Psoas muscle (tissue), 8 donors: Measurements from ENCODE around the gene KPNA5. TPM values are rescaled to one million over a fixed set of nuclear protein-coding genes. Genes with fewer than 3 reads are reported as not detected.

Experiments used
- ATAC-seq, 4 donors: fragments of 200-7000 bp; cut with Tn5 transposase; one replicate each; pipeline ENCODE4 v1.9.1; 2020; ENCODE audit warnings: moderate library complexity in 3 of 4, mild to moderate bottlenecking in 2 of 4
- DNase-seq, 2 donors: peaks; one replicate each; pipeline ENCODE4 v3.0.0-alpha.2; 2020
- H3K27ac ChIP-seq: fragments of 200-600 bp; one replicate; pipeline ENCODE4 v1.8.0; 2022
- H3K27me3 ChIP-seq, 3 donors: fragments of 200-600 bp in 1 of 3; one replicate each; pipeline versions ENCODE4 v1.6.1 to v1.8.0; 2013 to 2022; ENCODE audit warnings: low read length in 2 of 3, mild to moderate bottlenecking in 2 of 3, moderate library complexity in 1 of 3; ENCODE audit not compliant: insufficient read depth in 3 of 3
- H3K36me3 ChIP-seq, 2 donors: fragments of 200-600 bp in 1 of 2; one replicate each; pipeline versions ENCODE4 v1.6.1 to v1.8.0; 2013 to 2022; ENCODE audit warnings: low read depth in 1 of 2, mild to moderate bottlenecking in 1 of 2, moderate library complexity in 1 of 2; ENCODE audit not compliant: insufficient read depth in 1 of 2
- H3K4me1 ChIP-seq: fragments of 200-600 bp; one replicate; pipeline ENCODE4 v1.8.0; 2022
- H3K4me3 ChIP-seq: fragments of 200-600 bp; one replicate; pipeline ENCODE4 v1.8.0; 2022; ENCODE audit warnings: mild to moderate bottlenecking
- H3K9me3 ChIP-seq: fragments of 200-600 bp; one replicate; pipeline ENCODE4 v1.8.0; 2022
- CTCF ChIP-seq: fragments of 200-600 bp; IDR thresholded peaks from one replicate; pipeline ENCODE4 v1.8.0; 2022; ENCODE audit warnings: antibody characterized with exemption
- WGBS, 3 donors: extraction: QIAGEN DNeasy Blood & Tissue Kit; methylation state at CpG; one replicate each; pipeline versions ENCODE4 v1.1.6 to v1.1.7; 2013; 5-methylcytosine and 5-hydroxymethylcytosine counted together
- intact Hi-C, 2 donors: fragments of 100-400 bp; cut with DNase I; formaldehyde crosslinking; loops; one replicate each; pipeline versions ENCODE4 v1.11.0 to v1.14.2; 2022
- long read RNA-seq, 2 donors: library from polyadenylated mRNA; unstranded; transcript quantifications; one replicate each; pipeline ENCODE4 v2.0.0, GENCODE V29; 2021
- polyA plus RNA-seq, 3 donors: library from polyadenylated mRNA; stranded (reverse); fragments of 200-250 nt; gene quantifications; one replicate each; pipeline ENCODE4 v1.2.3, GENCODE V29; 2013
- total RNA-seq, 4 donors: library from RNA; stranded (reverse); fragmentation: NEBNext Ultra II Directional in 2 of 4; extraction: Animal tissue kit (Norgen Biotek cat#: 25700) in 2 of 4; gene quantifications; one replicate each; pipeline versions ENCODE4 v1.2.1 to v1.2.4, GENCODE V29; 2021 to 2023
- donor health status: healthy with polysubstance abuse.
- donor health status: DM: no; HTN: no; CAD: no; lungs with moderate emphysema.
- donor health status: Bipolar disorder and iron deficiency.
- donor health status: healthy.
- donor health status: DM: yes; HTN: yes; CAD: no.
- donor health status: DM: no; HTN: no; CAD: no.
- donor health status: DM: no; HTN: no; CAD: no.
- donor health status: DM: yes; HTN: yes; CAD: no.

KPNA5 gene
- total RNA-seq (10 to 100 TPM; 10.2 to 20.7 (median 13.8) TPM), polyA plus RNA-seq (10 to 100 TPM in 1 of 3 donors, 1 to 10 TPM in 2; 2.7 to 12.7 (median 6.3) TPM)
- long read RNA-seq, donor 1, full-length matches to known transcripts: 15 of 16 reads
- long read RNA-seq, donor 1, partial matches to known transcripts: 0 of 16 reads
- long read RNA-seq, donor 1, other reads (novel, unspliced or antisense): 1 of 16 reads
- long read RNA-seq, donor 2, full-length matches to known transcripts: 16 of 20 reads
- long read RNA-seq, donor 2, partial matches to known transcripts: 1 of 20 reads
- long read RNA-seq, donor 2, other reads (novel, unspliced or antisense): 3 of 20 reads

- no peaks in the 10 kb centered on the region for H3K36me3 ChIP-seq
- H3K27ac ChIP-seq: peak within 1 kb of the TSS; percentile 96
- intact Hi-C loops: no loop called here
- peak within 1 kb of the TSS; percentile 94 for H3K4me3 ChIP-seq
- DNase-seq (peak; percentile 90 to 94), ATAC-seq (peak; percentile 97)
- 0 to 1% (median 1%) methylated on average over 56 to 69 of the region's 69 CpGs for WGBS, 3 donors
- H3K9me3 ChIP-seq: no peaks in the 10 kb centered on the region
- no peak for TF ChIP-seq CTCF
- H3K27me3 ChIP-seq: no peaks in the 10 kb centered on the region
- peaks cover 12% of the 10 kb centered on the region for H3K4me1 ChIP-seq
Measured at GRCh38 chr6:116680880-116681672, at the start of gene KPNA5. KPNA5 (plus strand) TSS chr6:116681211; CDS start chr6:116681335, 124 bp downstream.

- no peak overlapping the region for H3K27ac ChIP-seq
- no peaks in the 10 kb centered on the region for H3K4me1 ChIP-seq
- no peaks in the 10 kb centered on the region for H3K9me3 ChIP-seq
- intact Hi-C loops: no loop called here
- no peak for TF ChIP-seq CTCF
- peaks cover 0 to 19% of the 10 kb centered on the region in 2 donors for H3K36me3 ChIP-seq
- no peak for ATAC-seq
- H3K4me3 ChIP-seq: no peak overlapping the region
- 67 to 74% (median 73%) methylated on average over 5 of the region's 5 CpGs for WGBS, 3 donors
- H3K27me3 ChIP-seq: no peaks in the 10 kb centered on the region
- no peak for DNase-seq
Measured at GRCh38 chr6:116631379-116631990, 49.5 kb upstream of the KPNA5 start.

- Histone ChIP-seq H3K27me3 (no peaks in the 10 kb centered on the region), H3K4me3 (no peak overlapping the region), H3K4me1 (no peaks in the 10 kb centered on the region), H3K9me3 (no peaks in the 10 kb centered on the region), H3K27ac (no peak overlapping the region), H3K36me3 (peaks cover 0 to 19% of the 10 kb centered on the region in 2 donors)
- 87 to 94% (median 90%) methylated on average over 2 of the region's 2 CpGs for WGBS, 3 donors
- no peak for ATAC-seq
- intact Hi-C loops: no loop called here
- DNase-seq: no peak
- TF ChIP-seq CTCF: no peak
Measured at GRCh38 chr6:116633685-116634084, 47.3 kb upstream of the KPNA5 start.

GRCh38 chr6:116648156-116648555 lies 32.9 kb upstream of the KPNA5 start:
- H3K4me3 ChIP-seq: no peak overlapping the region
- 51 to 62% (median 56%) methylated on average over 5 of the region's 5 CpGs for WGBS, 3 donors
- no peak for ATAC-seq
- peaks cover 0 to 55% of the 10 kb centered on the region in 2 donors for H3K36me3 ChIP-seq
- no peak for TF ChIP-seq CTCF
- DNase-seq: no peak
- no peaks in the 10 kb centered on the region for H3K9me3 ChIP-seq
- no peaks in the 10 kb centered on the region for H3K4me1 ChIP-seq
- H3K27me3 ChIP-seq: no peaks in the 10 kb centered on the region
- H3K27ac ChIP-seq: no peak overlapping the region
- intact Hi-C loops: loop anchor here in 1 of 2 donors (5.0 kb wide), 1 partner anchor 111 kb away; no protein-coding TSS in a partner anchor
